IMR-90 (cell line): ENCODE results near the gene COX7C. TPM values are rescaled to one million over a fixed set of nuclear protein-coding genes. Genes with fewer than 3 reads are reported as not detected.

Source experiments
- ATAC-seq: fragments of 200-7000 bp; cut with Tn5 transposase; 2 replicates; pipeline ENCODE4 v1.9.1; 2020; ENCODE audit warnings: low read depth, mild to moderate bottlenecking, moderate library complexity
- BruUV-seq: library from RNA; stranded (reverse); fragments of 400-500 nt; replicated peaks from 2 replicates; lab custom pipeline; 2021; lab: Mats Ljungman, UMichigan
- CTCF ChIA-PET: fragments of 300-600 bp; formaldehyde crosslinking; extraction: SDS; loops from one replicate; lab custom pipeline; 2021; ENCODE audit warnings: antibody characterized with exemption; lab: Yijun Ruan, JAX
- POLR2A ChIA-PET: fragments of 300-600 bp; sonication (Branson Sonifier 250); formaldehyde crosslinking; loops from one replicate; lab custom pipeline; 2022; ENCODE audit warnings: antibody characterized with exemption; ENCODE audit not compliant: unreplicated experiment; lab: Charles Lee
- DNase-seq: peaks from one replicate; pipeline ENCODE4 v3.0.0; 2013
- H2AFZ ChIP-seq: replicated peaks from 2 replicates; pipeline ENCODE3; 2013; ENCODE audit warnings: low read length, mild to moderate bottlenecking; ENCODE audit not compliant: poor library complexity
- H2AK5ac ChIP-seq: 2 replicates; pipeline ENCODE4 v1.6.1; 2013; ENCODE audit warnings: low read depth, low read length, inconsistent platforms
- H2AK9ac ChIP-seq: replicated peaks from 2 replicates; pipeline ENCODE3; 2013; ENCODE audit warnings: mild to moderate bottlenecking, low read depth, low read length, moderate library complexity; ENCODE audit not compliant: poor library complexity
- H2BK120ac ChIP-seq: 2 replicates; pipeline ENCODE4 v1.6.1; 2013; ENCODE audit warnings: low read depth, low read length, inconsistent platforms
- H2BK15ac ChIP-seq: 3 replicates; pipeline ENCODE4 v1.6.1; 2013; ENCODE audit warnings: low read depth, low read length, inconsistent platforms
- H2BK20ac ChIP-seq: 2 replicates; pipeline ENCODE4 v1.6.1; 2013; ENCODE audit warnings: low read depth, mild to moderate bottlenecking, inconsistent platforms, low read length, moderate library complexity
- H2BK5ac ChIP-seq: 2 replicates; pipeline ENCODE4 v1.6.1; 2013; ENCODE audit warnings: mild to moderate bottlenecking, low read depth, low read length, inconsistent platforms; ENCODE audit not compliant: poor library complexity, severe bottlenecking
- H3K14ac ChIP-seq: replicated peaks from 2 replicates; pipeline ENCODE4 v1.6.1; 2013; ENCODE audit warnings: low read depth, low read length, inconsistent platforms
- H3K18ac ChIP-seq: 2 replicates; pipeline ENCODE4 v1.6.1; 2013; ENCODE audit warnings: low read depth, low read length, control low read depth
- H3K23ac ChIP-seq: 2 replicates; pipeline ENCODE4 v1.6.1; 2013; ENCODE audit warnings: low read depth, low read length, inconsistent platforms
- H3K27ac ChIP-seq: 2 replicates; pipeline ENCODE4 v1.5.1; 2013; ENCODE audit warnings: mild to moderate bottlenecking, control low read depth, low read length; ENCODE audit not compliant: insufficient read depth
- H3K27me3 ChIP-seq: 2 replicates; pipeline ENCODE4 v1.6.1; 2013; ENCODE audit warnings: low read length; ENCODE audit not compliant: control insufficient read depth, insufficient read depth
- H3K36me3 ChIP-seq: 2 replicates; pipeline ENCODE4 v1.6.1; 2013; ENCODE audit warnings: low read length, mixed read lengths; ENCODE audit not compliant: control insufficient read depth, insufficient read depth
- H3K4ac ChIP-seq: 2 replicates; pipeline ENCODE4 v1.6.1; 2013; ENCODE audit warnings: low read depth, low read length, inconsistent platforms
- H3K4me1 ChIP-seq: 2 replicates; pipeline ENCODE4 v1.6.1; 2013; ENCODE audit warnings: low read length, mixed read lengths; ENCODE audit not compliant: control insufficient read depth, insufficient read depth
- H3K4me2 ChIP-seq: 2 replicates; pipeline ENCODE4 v1.6.1; 2013; ENCODE audit warnings: low read depth, mild to moderate bottlenecking, control low read depth, low read length, moderate library complexity
- H3K4me3 ChIP-seq: 2 replicates; pipeline ENCODE4 v1.5.1; 2013; ENCODE audit warnings: low read depth, mild to moderate bottlenecking, control low read depth, low read length, moderate library complexity; ENCODE audit not compliant: insufficient read depth
- H3K56ac ChIP-seq: 2 replicates; pipeline ENCODE4 v1.6.1; 2013; ENCODE audit warnings: low read length, inconsistent platforms; ENCODE audit not compliant: insufficient read depth; ENCODE audit errors: extremely low read depth
- H3K79me1 ChIP-seq, 2 experiments: 2 replicates each; pipeline ENCODE4 v1.6.1; 2013; ENCODE audit warnings: low read length in 2 of 2, inconsistent platforms in 1 of 2, low read depth in 1 of 2
- H3K9ac ChIP-seq: 2 replicates; pipeline ENCODE4 v1.6.1; 2013; ENCODE audit warnings: low read depth, low read length, control low read depth
- H3K9me1 ChIP-seq: 2 replicates; pipeline ENCODE4 v1.6.1; 2013; ENCODE audit warnings: low read length, inconsistent platforms; ENCODE audit not compliant: insufficient read depth
- H3K9me3 ChIP-seq: 2 replicates; pipeline ENCODE4 v1.6.1; 2013; ENCODE audit warnings: low read length; ENCODE audit not compliant: control insufficient read depth, insufficient read depth
- H4K20me1 ChIP-seq: 2 replicates; pipeline ENCODE4 v1.6.1; 2013; ENCODE audit warnings: low read length, inconsistent platforms; ENCODE audit not compliant: insufficient read depth
- H4K5ac ChIP-seq: 2 replicates; pipeline ENCODE4 v1.6.1; 2013; ENCODE audit warnings: mild to moderate bottlenecking, low read depth, low read length, control low read depth
- H4K8ac ChIP-seq, 2 experiments: 2 replicates each; pipeline ENCODE4 v1.6.1; 2013; ENCODE audit warnings: low read depth in 2 of 2, low read length in 2 of 2, control low read depth in 1 of 2, inconsistent platforms in 1 of 2
- H4K91ac ChIP-seq: 2 replicates; pipeline ENCODE4 v1.6.1; 2013; ENCODE audit warnings: low read depth, low read length, inconsistent platforms; ENCODE audit not compliant: insufficient read depth
- BHLHE40 ChIP-seq: fragments of 150-350 bp; IDR thresholded peaks from 2 replicates; pipeline ENCODE4 v1.6.1; 2016; ENCODE audit warnings: mild to moderate bottlenecking, low read depth, low read length
- CEBPB ChIP-seq: IDR thresholded peaks from 2 replicates; pipeline ENCODE4 v1.6.1; 2012; ENCODE audit warnings: low read depth, low read length, improper control_type of control experiment
- CHD1 ChIP-seq: IDR thresholded peaks from 2 replicates; pipeline ENCODE4 v1.6.1; 2012; ENCODE audit warnings: low read depth, low read length, improper control_type of control experiment
- CTCF ChIP-seq: conservative IDR thresholded peaks from 2 replicates; pipeline ENCODE4 v1.5.1; 2012; ENCODE audit warnings: mild to moderate bottlenecking, low read depth, low read length, improper control_type of control experiment
- ELK1 ChIP-seq: fragments of 150-350 bp; IDR thresholded peaks from 2 replicates; pipeline ENCODE4 v1.6.1; 2016; ENCODE audit warnings: low read depth, mild to moderate bottlenecking, low read length, moderate library complexity, borderline replicate concordance
- FOS ChIP-seq: fragments of 150-350 bp; IDR thresholded peaks from 2 replicates; pipeline ENCODE4 v1.6.1; 2016; ENCODE audit warnings: low read depth, low read length
- MAFK ChIP-seq: IDR thresholded peaks from 2 replicates; pipeline ENCODE4 v1.6.1; 2012; ENCODE audit warnings: low read depth, low read length, improper control_type of control experiment
- MAZ ChIP-seq: IDR thresholded peaks from 2 replicates; pipeline ENCODE4 v1.6.1; 2012; ENCODE audit warnings: low read depth, mild to moderate bottlenecking, low read length, improper control_type of control experiment, moderate library complexity, borderline replicate concordance
- MXI1 ChIP-seq: IDR thresholded peaks from 2 replicates; pipeline ENCODE4 v1.6.1; 2012; ENCODE audit warnings: low read depth, mild to moderate bottlenecking, low read length, moderate library complexity, borderline replicate concordance
- NFE2L2 ChIP-seq: fragments of 150-350 bp; IDR thresholded peaks from 2 replicates; pipeline ENCODE4 v1.6.1; 2016; ENCODE audit warnings: low read depth, mild to moderate bottlenecking, low read length
- POLR2A ChIP-seq: IDR thresholded peaks from 2 replicates; pipeline ENCODE4 v1.6.1; 2012; ENCODE audit warnings: mild to moderate bottlenecking, low read depth, low read length
- RAD21 ChIP-seq: IDR thresholded peaks from 2 replicates; pipeline ENCODE4 v1.6.1; 2012; ENCODE audit warnings: low read length, improper control_type of control experiment
- RCOR1 ChIP-seq: IDR thresholded peaks from 2 replicates; pipeline ENCODE4 v1.6.1; 2012; ENCODE audit warnings: mild to moderate bottlenecking, low read length, improper control_type of control experiment; ENCODE audit not compliant: insufficient replicate concordance
- RFX5 ChIP-seq: IDR thresholded peaks from 2 replicates; pipeline ENCODE4 v1.8.0; 2012; ENCODE audit warnings: low read depth, mild to moderate bottlenecking, low read length, moderate library complexity
- SMC3 ChIP-seq: fragments of 150-350 bp; IDR thresholded peaks from 2 replicates; pipeline ENCODE4 v1.6.1; 2016; ENCODE audit warnings: low read depth, mild to moderate bottlenecking, antibody characterized with exemption, low read length, moderate library complexity
- WGBS, 2 experiments: methylation state at CpG; one replicate each; pipeline versions ENCODE4 v1.1.5 to v1.1.7; 2013; ENCODE audit warnings: missing lambda C conversion rate in 2 of 2; ENCODE audit not compliant: insufficient read length in 1 of 2; ENCODE audit errors: extremely low coverage in 2 of 2; 5-methylcytosine and 5-hydroxymethylcytosine counted together
- dilution Hi-C: fragments of 300-500 bp; cut with HindIII; formaldehyde crosslinking; loops from one replicate; pipeline ENCODE4 v1.14.3; 2018; ENCODE audit warnings: low sequenced_read_pairs; ENCODE audit not compliant: unreplicated experiment
- in situ Hi-C: fragments of 300-500 bp; cut with MboI; formaldehyde crosslinking; loops from 3 replicates; pipeline ENCODE4 v1.14.3; 2019; ENCODE audit warnings: low sequenced_read_pairs, inconsistent platforms, mixed read lengths
- intact Hi-C: fragments of 100-400 bp; cut with micrococcal nuclease; formaldehyde crosslinking; loops from 2 replicates; pipeline ENCODE4 v1.10.0; 2022
- polyA plus RNA-seq, 3 experiments: library from polyadenylated mRNA; depleted of rRNA; stranded (reverse); fragments of >200 nt; gene quantifications; 2 replicates each; pipeline ENCODE4 v1.2.3, GENCODE V29; 2012; ENCODE audit warnings: low replicate concordance in 1 of 3
- total RNA-seq: library from RNA; depleted of rRNA; stranded (reverse); fragments of >200 nt; gene quantifications from 2 replicates; pipeline ENCODE4 v1.2.3, GENCODE V29; 2012
- TF ChIP-seq, protein P1 (sequence below): fragments of 150-350 bp; IDR thresholded peaks from 2 replicates; pipeline ENCODE4 v1.6.1; 2017; ENCODE audit warnings: mild to moderate bottlenecking, antibody characterized with exemption, low read length, low read depth

COX7C gene
- total and polyA plus RNA-seq, 2 of the 4 experiments (the other 2 are of a cell fraction): 91.4 to 564 TPM

GRCh38 chr5:86644843-86645242 lies 27.1 kb downstream of the COX7C start:
- Histone ChIP-seq H2AFZ (no peak overlapping the region), H4K20me1 (no peaks in the 10 kb centered on the region), H3K4ac (no peak overlapping the region), H4K8ac (no peak overlapping the region), H3K9me3 (no peaks in the 10 kb centered on the region), H3K23ac (no peak overlapping the region), H2AK5ac (no peak overlapping the region), H3K27ac (no peak overlapping the region), H3K79me1 (no peaks in the 10 kb centered on the region), H3K9ac (no peak overlapping the region), H3K56ac (no peak overlapping the region), H3K9me1 (no peaks in the 10 kb centered on the region), H2BK15ac (no peak overlapping the region), H3K4me1 (no peaks in the 10 kb centered on the region), H4K91ac (no peak overlapping the region), H3K18ac (no peak overlapping the region), H3K4me2 (no peak overlapping the region), H2BK5ac (no peak overlapping the region), H4K5ac (no peak overlapping the region), H3K27me3 (no peaks in the 10 kb centered on the region), H2BK120ac (no peak overlapping the region), H2BK20ac (no peak overlapping the region), H2AK9ac (no peak overlapping the region), H3K4me3 (no peak overlapping the region), H3K14ac (no peak overlapping the region), H3K36me3 (no peaks in the 10 kb centered on the region)
- ATAC-seq (no peak), DNase-seq (no peak)
- 93% methylated on average over 3 of the region's 3 CpGs; no CpG with 5 or more reads in 1 of the 2 experiments for WGBS, 2 experiments
- no TSS peak for BruUV-seq
- CTCF ChIA-PET: no interaction called here
- dilution Hi-C loops: no loop called here
- POLR2A ChIA-PET: no interaction called here
- in situ Hi-C loops: no loop called here
- TF ChIP-seq RAD21 (no peak), ELK1 (no peak), POLR2A (no peak), CTCF (no peak), SMC3 (no peak), CEBPB (no peak), NFE2L2 (no peak), FOS (no peak), CHD1 (no peak), RFX5 (no peak), MAFK (no peak), RCOR1 (no peak), MAZ (no peak), BHLHE40 (no peak), MXI1 (no peak)
- TF ChIP-seq, protein P1, sequence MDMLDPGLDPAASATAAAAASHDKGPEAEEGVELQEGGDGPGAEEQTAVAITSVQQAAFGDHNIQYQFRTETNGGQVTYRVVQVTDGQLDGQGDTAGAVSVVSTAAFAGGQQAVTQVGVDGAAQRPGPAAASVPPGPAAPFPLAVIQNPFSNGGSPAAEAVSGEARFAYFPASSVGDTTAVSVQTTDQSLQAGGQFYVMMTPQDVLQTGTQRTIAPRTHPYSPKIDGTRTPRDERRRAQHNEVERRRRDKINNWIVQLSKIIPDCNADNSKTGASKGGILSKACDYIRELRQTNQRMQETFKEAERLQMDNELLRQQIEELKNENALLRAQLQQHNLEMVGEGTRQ: no peak
- intact Hi-C loops: no loop called here
